ENCODE results near the gene IGFBPL1.

Gene IGFBPL1

DNA sequence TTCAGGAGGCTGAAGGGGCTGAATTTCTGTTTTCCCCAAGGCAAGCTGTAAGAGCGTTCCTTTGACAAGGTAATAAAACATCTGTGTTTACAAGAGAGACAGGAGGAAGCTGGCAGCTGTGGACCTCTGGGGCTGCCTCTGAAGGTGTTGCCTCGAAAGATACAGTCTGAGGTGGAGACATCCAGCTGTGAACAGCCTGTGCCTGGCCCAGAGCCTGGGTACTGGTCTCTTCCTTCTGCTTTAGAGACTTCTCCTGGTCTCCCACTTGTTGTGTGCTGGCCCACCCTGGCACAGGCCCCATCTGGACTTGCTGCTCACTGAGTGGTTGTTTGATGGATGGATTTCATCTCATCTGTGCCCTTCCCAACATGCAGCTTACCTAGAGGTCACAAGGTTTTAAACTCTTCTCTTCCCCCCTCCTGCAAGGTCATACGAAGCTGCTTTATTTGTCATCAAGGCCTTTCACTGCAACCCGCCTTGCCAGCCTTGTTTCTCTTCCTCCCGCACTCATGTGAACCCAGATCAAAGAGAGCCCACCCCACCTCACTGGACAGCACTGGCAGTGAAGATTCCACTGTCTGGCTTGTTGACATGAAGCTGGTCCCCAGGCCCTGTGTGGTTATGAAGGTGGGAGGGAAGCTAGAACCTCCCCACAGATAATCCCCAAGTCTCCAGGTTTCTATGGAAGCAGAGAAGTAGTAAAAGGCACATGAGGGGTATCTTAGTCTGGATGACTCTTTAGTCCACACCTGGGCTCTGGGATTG is 66.7 kb downstream of the IGFBPL1 start:
- no peak for DNase-seq (ENCODE audit: low read depth in 2 of 2)

- DNase-seq (ENCODE audit: low read depth in 2 of 2): no peak
These were observed 67.4 kb downstream of the IGFBPL1 start for GRCh38 chr9:38356851-38357250.
